ENCODE measurements around the gene EFR3B.

Gene EFR3B

GRCh38 chr2:25178976-25179375, 137.1 kb downstream of the EFR3B start:
- Mint-ChIP-seq H3K27me3 (ENCODE audit: low read depth, poor library complexity) (peaks cover 35% of the 10 kb centered on the region), H3K36me3 (ENCODE audit: low read depth) (no peaks in the 10 kb centered on the region), H3K27ac (no peak overlapping the region), H3K4me3 (no peak overlapping the region), H3K4me1 (peaks cover 18% of the 10 kb centered on the region), H3K9me3 (peaks cover 7% of the 10 kb centered on the region)
- DNase-seq, result no peak
- TF ChIP-seq CTCF (IDR thresholded peaks at IDR 0.05), result no peak

- Mint-ChIP-seq H3K36me3 (ENCODE audit: low read depth) (no peaks in the 10 kb centered on the region), H3K4me3 (no peak overlapping the region), H3K4me1 (peaks cover 10% of the 10 kb centered on the region), H3K9me3 (peaks cover 7% of the 10 kb centered on the region), H3K27ac (no peak overlapping the region), H3K27me3 (ENCODE audit: low read depth, poor library complexity) (peaks cover 20% of the 10 kb centered on the region)
- no peak for TF ChIP-seq CTCF (IDR thresholded peaks at IDR 0.05)
- DNase-seq, result no peak
Observed at GRCh38 chr2:25184254-25184653, 142.4 kb downstream of the EFR3B start.

- Mint-ChIP-seq H3K4me1 (peaks cover 15% of the 10 kb centered on the region), H3K27ac (no peak overlapping the region), H3K36me3 (ENCODE audit: low read depth) (no peaks in the 10 kb centered on the region), H3K4me3 (no peak overlapping the region), H3K9me3 (no peaks in the 10 kb centered on the region), H3K27me3 (ENCODE audit: low read depth, poor library complexity) (peaks cover 18% of the 10 kb centered on the region)
- no peak for DNase-seq
- TF ChIP-seq CTCF (IDR thresholded peaks at IDR 0.05), result no peak
Observed at GRCh38 chr2:25187729-25188350, 146.0 kb downstream of the EFR3B start.

GRCh38 chr2:25188405-25188804, 146.5 kb downstream of the EFR3B start:
- no peak for TF ChIP-seq CTCF (IDR thresholded peaks at IDR 0.05)
- Mint-ChIP-seq H3K27me3 (ENCODE audit: low read depth, poor library complexity) (peaks cover 18% of the 10 kb centered on the region), H3K4me3 (no peak overlapping the region), H3K36me3 (ENCODE audit: low read depth) (no peaks in the 10 kb centered on the region), H3K9me3 (no peaks in the 10 kb centered on the region), H3K4me1 (peaks cover 15% of the 10 kb centered on the region), H3K27ac (no peak overlapping the region)
- DNase-seq, result no peak

GRCh38 chr2:25190536-25190935, 148.7 kb downstream of the EFR3B start:
- Mint-ChIP-seq H3K27me3 (ENCODE audit: low read depth, poor library complexity) (peaks cover 13% of the 10 kb centered on the region), H3K36me3 (ENCODE audit: low read depth) (no peaks in the 10 kb centered on the region), H3K27ac (no peak overlapping the region), H3K9me3 (no peaks in the 10 kb centered on the region), H3K4me1 (peaks cover 20% of the 10 kb centered on the region), H3K4me3 (no peak overlapping the region)
- no peak for TF ChIP-seq CTCF (IDR thresholded peaks at IDR 0.05)
- DNase-seq, result no peak

GRCh38 chr2:25194576-25195122, 152.8 kb downstream of the EFR3B start:
- no peak for TF ChIP-seq CTCF (IDR thresholded peaks at IDR 0.05)
- H3K36me3 Mint-ChIP-seq (ENCODE audit: low read depth), result no peaks in the 10 kb centered on the region
- H3K4me3 Mint-ChIP-seq, result no peak overlapping the region
- no peak for DNase-seq
- no peak overlapping the region for H3K27ac Mint-ChIP-seq
- H3K4me1 Mint-ChIP-seq, result peaks cover 23% of the 10 kb centered on the region
- H3K27me3 Mint-ChIP-seq (ENCODE audit: low read depth, poor library complexity), result peaks cover 14% of the 10 kb centered on the region
- no peaks in the 10 kb centered on the region for H3K9me3 Mint-ChIP-seq

All from nephron progenitor cell (in vitro differentiated cells).